Hepatocyte (in vitro differentiated cells): ENCODE measurements around the gene ZNF544.

Experiments used
- EZH2 ChIP-seq: fragments of 200-600 bp; sonication (generic); IDR thresholded peaks from 2 replicates; pipeline ENCODE4 v1.6.1; 2016; ENCODE audit warnings: antibody characterized with exemption, mild to moderate bottlenecking, borderline replicate concordance
- TF ChIP-seq, protein P1 (sequence below): fragments of 200-600 bp; sonication (generic); IDR thresholded peaks from 2 replicates; pipeline ENCODE4 v1.5.1; 2016; ENCODE audit warnings: antibody characterized with exemption, mild to moderate bottlenecking; ENCODE audit not compliant: poor library complexity

DNA sequence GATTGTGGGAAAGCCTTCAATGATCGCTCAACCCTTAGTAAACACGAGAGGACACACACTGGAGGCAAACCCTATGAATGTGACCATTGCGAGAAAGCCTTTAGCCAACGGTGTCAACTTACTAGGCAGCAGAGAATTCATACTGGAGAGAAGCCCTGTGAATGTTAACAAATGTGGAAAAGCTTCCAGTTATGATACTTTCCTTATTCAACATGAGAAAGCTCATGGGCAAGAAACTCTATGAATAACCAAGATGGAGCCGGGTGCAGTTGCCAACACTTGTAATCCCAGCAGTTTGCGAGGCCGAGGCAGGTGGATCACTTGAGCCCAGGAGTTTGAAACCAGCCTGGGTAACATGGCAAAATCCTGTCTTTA, 34.2 kb downstream of the ZNF544 start:
- TF ChIP-seq, protein P1, sequence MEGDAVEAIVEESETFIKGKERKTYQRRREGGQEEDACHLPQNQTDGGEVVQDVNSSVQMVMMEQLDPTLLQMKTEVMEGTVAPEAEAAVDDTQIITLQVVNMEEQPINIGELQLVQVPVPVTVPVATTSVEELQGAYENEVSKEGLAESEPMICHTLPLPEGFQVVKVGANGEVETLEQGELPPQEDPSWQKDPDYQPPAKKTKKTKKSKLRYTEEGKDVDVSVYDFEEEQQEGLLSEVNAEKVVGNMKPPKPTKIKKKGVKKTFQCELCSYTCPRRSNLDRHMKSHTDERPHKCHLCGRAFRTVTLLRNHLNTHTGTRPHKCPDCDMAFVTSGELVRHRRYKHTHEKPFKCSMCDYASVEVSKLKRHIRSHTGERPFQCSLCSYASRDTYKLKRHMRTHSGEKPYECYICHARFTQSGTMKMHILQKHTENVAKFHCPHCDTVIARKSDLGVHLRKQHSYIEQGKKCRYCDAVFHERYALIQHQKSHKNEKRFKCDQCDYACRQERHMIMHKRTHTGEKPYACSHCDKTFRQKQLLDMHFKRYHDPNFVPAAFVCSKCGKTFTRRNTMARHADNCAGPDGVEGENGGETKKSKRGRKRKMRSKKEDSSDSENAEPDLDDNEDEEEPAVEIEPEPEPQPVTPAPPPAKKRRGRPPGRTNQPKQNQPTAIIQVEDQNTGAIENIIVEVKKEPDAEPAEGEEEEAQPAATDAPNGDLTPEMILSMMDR, result no peak
- TF ChIP-seq EZH2, result no peak
